ENCODE results near the gene ATF4. TPM values are rescaled to one million over a fixed set of nuclear protein-coding genes. Genes with fewer than 3 reads are reported as not detected.

Gene ATF4
- total and polyA plus RNA-seq, 3 experiments from 2014 or later, result 103 to 758 (median 757) TPM

GRCh38 chr22:39498368-39498767 lies 22.0 kb upstream of the ATF4 start:
- Mint-ChIP-seq H3K4me3 (no peak overlapping the region), H3K36me3 (peaks cover 0 to 11% (median under 1%) of the 10 kb centered on the region in 3 donors), H3K4me1 (peaks cover 12 to 16% (median 16%) of the 10 kb centered on the region in 3 donors), H3K27me3 (no peaks in the 10 kb centered on the region), H3K27ac (no peak overlapping the region), H3K9me3 (no peaks in the 10 kb centered on the region)
- no peak overlapping the region for H3K4me3 ChIP-seq (ENCODE audit: low read length)
- H3K9me3 ChIP-seq (ENCODE audit: low read length), result no peaks in the 10 kb centered on the region
- ChIA-PET CTCF (interaction anchor here (0.7 to 2.8 kb wide), 4 partner anchors 15 to 37 kb away, joined by 3 to 52 read pairs (median 4); no protein-coding TSS in a partner anchor), POLR2A (no interaction called here)
- H3K27ac ChIP-seq (ENCODE audit: low read depth, low read length), result no peak overlapping the region
- no peaks in the 10 kb centered on the region for H3K36me3 ChIP-seq (ENCODE audit: insufficient read depth, low read length)
- peaks cover 18% of the 10 kb centered on the region for H3K4me1 ChIP-seq (ENCODE audit: insufficient read depth, low read length)
- no peaks in the 10 kb centered on the region for H3K27me3 ChIP-seq (ENCODE audit: insufficient read depth, low read length, poor library complexity, severe bottlenecking)
- DNase-seq, result no peak

DNA sequence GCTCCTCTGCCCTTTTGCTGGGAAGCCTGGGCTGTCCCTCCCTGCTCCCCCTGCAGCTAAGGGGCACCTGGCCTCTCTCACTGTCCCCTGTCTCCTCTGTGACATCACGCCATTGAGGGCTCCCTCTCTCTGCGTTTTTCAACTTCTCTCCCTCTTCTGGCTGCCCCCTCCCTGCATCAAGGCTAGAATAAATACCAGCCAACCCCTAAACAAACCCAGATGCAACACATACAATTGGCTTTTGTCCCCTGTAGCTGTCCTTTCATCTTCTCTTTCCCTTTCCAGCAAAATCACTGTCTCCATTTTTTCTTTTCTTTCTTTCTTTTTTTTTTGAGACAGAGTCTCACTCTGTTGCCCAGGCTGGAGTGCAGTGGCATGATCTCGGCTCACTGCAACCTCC lies 21.6 kb upstream of the ATF4 start:
- Histone ChIP-seq H3K9me3 (ENCODE audit: low read length) (no peaks in the 10 kb centered on the region), H3K4me1 (ENCODE audit: insufficient read depth, low read length) (peaks cover 22% of the 10 kb centered on the region), H3K27ac (ENCODE audit: low read depth, low read length) (no peak overlapping the region), H3K27me3 (ENCODE audit: insufficient read depth, low read length, poor library complexity, severe bottlenecking) (no peaks in the 10 kb centered on the region), H3K36me3 (ENCODE audit: insufficient read depth, low read length) (peaks cover 1% of the 10 kb centered on the region), H3K4me3 (ENCODE audit: low read length) (no peak overlapping the region)
- POLR2A ChIA-PET, result no interaction called here
- DNase-seq, result no peak
- CTCF ChIA-PET, result interaction anchor here (1.5 kb wide), 1 partner anchor 30 kb away, joined by 4 read pairs; no protein-coding TSS in a partner anchor
- peaks cover 0 to 14% (median 2%) of the 10 kb centered on the region in 3 donors for H3K36me3 Mint-ChIP-seq
- H3K4me3 Mint-ChIP-seq, result no peak overlapping the region
- no peak overlapping the region for H3K27ac Mint-ChIP-seq
- H3K4me1 Mint-ChIP-seq, result peaks cover 16 to 21% (median 20%) of the 10 kb centered on the region in 3 donors
- no peaks in the 10 kb centered on the region for H3K27me3 Mint-ChIP-seq
- H3K9me3 Mint-ChIP-seq, result no peaks in the 10 kb centered on the region

DNA sequence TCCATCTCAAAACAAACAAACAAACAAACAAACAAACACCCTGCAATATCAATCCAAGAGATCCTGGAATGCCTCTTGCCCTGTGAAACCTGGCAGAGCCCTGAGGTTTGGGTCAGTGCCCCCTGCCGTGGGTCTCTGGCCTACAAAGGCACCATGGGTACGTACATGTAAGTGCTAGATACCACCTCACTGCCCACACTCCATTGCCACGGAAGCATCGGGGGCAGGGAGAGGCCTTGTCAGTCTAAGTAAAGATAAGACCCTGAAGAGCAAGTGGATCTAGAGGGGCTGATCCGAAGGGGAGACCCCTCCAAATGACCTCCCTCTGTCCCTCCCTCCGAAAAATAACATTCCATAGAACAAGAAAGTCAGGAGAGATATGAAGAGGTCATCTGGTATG lies 20.3 kb upstream of the ATF4 start:
- Mint-ChIP-seq H3K4me3 (peak overlapping the region in 2 of 7 donors; percentile 41 to 98), H3K27ac (peak overlapping the region in 3 of 8 donors; percentile 23 to 73 (median 36)), H3K9me3 (no peaks in the 10 kb centered on the region), H3K36me3 (peaks cover 0 to 24% (median 2%) of the 10 kb centered on the region in 3 donors), H3K27me3 (no peaks in the 10 kb centered on the region), H3K4me1 (peaks cover 22 to 29% (median 28%) of the 10 kb centered on the region in 3 donors)
- ChIA-PET CTCF (interaction anchor here (3.4 kb wide), 1 partner anchor 30 kb away, joined by 33 read pairs; no protein-coding TSS in a partner anchor), POLR2A (no interaction called here)
- peaks cover 30% of the 10 kb centered on the region for H3K4me1 ChIP-seq (ENCODE audit: insufficient read depth, low read length)
- H3K36me3 ChIP-seq (ENCODE audit: insufficient read depth, low read length), result peaks cover 13% of the 10 kb centered on the region
- no peak overlapping the region for H3K27ac ChIP-seq (ENCODE audit: low read depth, low read length)
- DNase-seq, result no peak
- no peaks in the 10 kb centered on the region for H3K9me3 ChIP-seq (ENCODE audit: low read length)
- H3K27me3 ChIP-seq (ENCODE audit: insufficient read depth, low read length, poor library complexity, severe bottlenecking), result no peaks in the 10 kb centered on the region
- no peak overlapping the region for H3K4me3 ChIP-seq (ENCODE audit: low read length)

- no peaks in the 10 kb centered on the region for H3K27me3 ChIP-seq (ENCODE audit: insufficient read depth, low read length, poor library complexity, severe bottlenecking)
- peak overlapping the region; percentile 70 for H3K4me3 ChIP-seq (ENCODE audit: low read length)
- peaks cover 24% of the 10 kb centered on the region for H3K4me1 ChIP-seq (ENCODE audit: insufficient read depth, low read length)
- H3K4me1 Mint-ChIP-seq, result peaks cover 36 to 44% (median 43%) of the 10 kb centered on the region in 3 donors
- H3K9me3 ChIP-seq (ENCODE audit: low read length), result no peaks in the 10 kb centered on the region
- POLR2A ChIA-PET, result interaction anchor here (0.7 to 2.4 kb wide), 11 partner anchors 8 to 544 kb away, joined by 3 to 16 read pairs (median 5); partner anchors contain the start of genes ATF4 and RPS19BP1
- no peaks in the 10 kb centered on the region for H3K9me3 Mint-ChIP-seq
- H3K4me3 Mint-ChIP-seq, result peak overlapping the region; percentile 91 to 98 (median 97)
- H3K27me3 Mint-ChIP-seq, result no peaks in the 10 kb centered on the region
- H3K27ac Mint-ChIP-seq, result peak overlapping the region; percentile 78 to 99 (median 92)
- CTCF ChIA-PET, result interaction anchor here (0.8 to 3.4 kb wide), 11 partner anchors 8 to 523 kb away, joined by 3 to 33 read pairs (median 4); partner anchors contain the start of gene TAB1
- peaks cover 25% of the 10 kb centered on the region for H3K36me3 ChIP-seq (ENCODE audit: insufficient read depth, low read length)
- peaks cover 8 to 39% (median 12%) of the 10 kb centered on the region in 3 donors for H3K36me3 Mint-ChIP-seq
- H3K27ac ChIP-seq (ENCODE audit: low read depth, low read length), result peak overlapping the region; percentile 71
- DNase-seq, result no peak
Observed at GRCh38 chr22:39501644-39502108, 18.7 kb upstream of the ATF4 start.

DNA sequence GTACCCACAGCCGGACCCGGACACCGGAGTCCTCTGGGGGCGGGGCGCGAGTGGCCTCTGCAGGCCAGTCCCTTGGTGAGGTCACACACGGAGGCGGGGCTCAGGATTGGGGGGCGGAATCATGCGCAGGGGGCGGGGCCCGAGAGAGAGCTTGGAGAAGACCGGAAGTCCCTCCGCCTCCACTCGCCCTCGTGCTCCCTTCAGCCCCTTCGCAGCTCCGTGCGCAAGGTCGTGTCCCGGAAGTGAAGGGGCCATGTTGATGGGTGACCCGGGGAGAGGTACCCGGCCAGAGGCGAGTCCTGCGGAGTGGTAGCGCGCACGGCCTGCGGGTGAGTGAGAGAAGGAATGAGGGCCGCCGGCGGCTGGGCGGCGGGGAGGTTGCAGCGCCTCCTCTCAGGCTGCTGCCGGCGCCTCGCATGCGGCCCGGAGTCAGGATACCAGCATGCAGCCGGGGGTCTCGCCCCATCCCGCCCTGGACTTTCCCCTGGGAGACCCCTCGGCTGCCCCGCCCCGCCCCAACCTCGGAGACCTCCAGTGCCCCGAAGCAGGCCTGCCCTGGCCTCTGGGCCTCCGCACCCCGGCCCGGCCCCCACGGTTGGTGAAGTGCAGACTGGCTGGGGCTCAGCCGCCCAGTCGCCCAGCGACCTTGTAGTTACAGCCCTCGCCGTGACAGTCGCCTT lies 18.1 kb upstream of the ATF4 start, which contains the start of gene MIEF1:
Gene MIEF1, plus strand, starts transcription at position 182 of the 680 bp plus-strand sequence. CDS start 9,005 bp downstream, outside the sequence.
- no peaks in the 10 kb centered on the region for H3K27me3 ChIP-seq (ENCODE audit: insufficient read depth, low read length, poor library complexity, severe bottlenecking)
- H3K4me3 ChIP-seq (ENCODE audit: low read length), result peak within 1 kb of the TSS; percentile 70
- Mint-ChIP-seq H3K27ac (peak within 1 kb of the TSS; percentile 78 to 99 (median 95)), H3K4me3 (peak within 1 kb of the TSS; percentile 91 to 98 (median 97)), H3K27me3 (peaks cover 0 to 2% of the 10 kb centered on the region in 2 donors), H3K9me3 (no peaks in the 10 kb centered on the region), H3K4me1 (peaks cover 39 to 48% (median 45%) of the 10 kb centered on the region in 3 donors), H3K36me3 (peaks cover 8 to 44% (median 12%) of the 10 kb centered on the region in 3 donors)
- peak; percentile 80 to 92 (median 83) for DNase-seq
- H3K4me1 ChIP-seq (ENCODE audit: insufficient read depth, low read length), result peaks cover 24% of the 10 kb centered on the region
- ChIA-PET CTCF (interaction anchor here (0.8 to 3.4 kb wide), 10 partner anchors 9 to 523 kb away, joined by 3 to 33 read pairs (median 4); partner anchors contain the start of gene TAB1), POLR2A (interaction anchor here (0.7 to 2.4 kb wide), 11 partner anchors 8 to 543 kb away, joined by 3 to 16 read pairs (median 5); partner anchors contain the start of genes ATF4 and RPS19BP1)
- H3K9me3 ChIP-seq (ENCODE audit: low read length), result no peaks in the 10 kb centered on the region
- peak within 1 kb of the TSS; percentile 71 for H3K27ac ChIP-seq (ENCODE audit: low read depth, low read length)
- peaks cover 25% of the 10 kb centered on the region for H3K36me3 ChIP-seq (ENCODE audit: insufficient read depth, low read length)

- Histone ChIP-seq H3K9me3 (ENCODE audit: low read length) (no peaks in the 10 kb centered on the region), H3K27me3 (ENCODE audit: insufficient read depth, low read length, poor library complexity, severe bottlenecking) (no peaks in the 10 kb centered on the region), H3K27ac (ENCODE audit: low read depth, low read length) (peak overlapping the region; percentile 71), H3K4me1 (ENCODE audit: insufficient read depth, low read length) (peaks cover 24% of the 10 kb centered on the region), H3K4me3 (ENCODE audit: low read length) (peak overlapping the region; percentile 70), H3K36me3 (ENCODE audit: insufficient read depth, low read length) (peaks cover 25% of the 10 kb centered on the region)
- Mint-ChIP-seq H3K27me3 (peaks cover 0 to 2% of the 10 kb centered on the region in 2 donors), H3K4me1 (peaks cover 39 to 50% (median 45%) of the 10 kb centered on the region in 3 donors), H3K9me3 (no peaks in the 10 kb centered on the region), H3K36me3 (peaks cover 8 to 47% (median 12%) of the 10 kb centered on the region in 3 donors), H3K27ac (peak overlapping the region; percentile 46 to 95 (median 82)), H3K4me3 (peak overlapping the region; percentile 83 to 98 (median 96))
- ChIA-PET POLR2A (interaction anchor here (1.2 to 2.4 kb wide), 4 partner anchors 17 to 543 kb away, joined by 4 to 16 read pairs (median 6); partner anchors contain the start of genes ATF4 and RPS19BP1), CTCF (interaction anchor here (1.3 to 3.4 kb wide), 4 partner anchors 9 to 522 kb away, joined by 3 to 33 read pairs (median 5); partner anchors contain the start of gene ATF4)
- DNase-seq, result no peak
Observed at GRCh38 chr22:39502789-39503409, 17.5 kb upstream of the ATF4 start.

DNA sequence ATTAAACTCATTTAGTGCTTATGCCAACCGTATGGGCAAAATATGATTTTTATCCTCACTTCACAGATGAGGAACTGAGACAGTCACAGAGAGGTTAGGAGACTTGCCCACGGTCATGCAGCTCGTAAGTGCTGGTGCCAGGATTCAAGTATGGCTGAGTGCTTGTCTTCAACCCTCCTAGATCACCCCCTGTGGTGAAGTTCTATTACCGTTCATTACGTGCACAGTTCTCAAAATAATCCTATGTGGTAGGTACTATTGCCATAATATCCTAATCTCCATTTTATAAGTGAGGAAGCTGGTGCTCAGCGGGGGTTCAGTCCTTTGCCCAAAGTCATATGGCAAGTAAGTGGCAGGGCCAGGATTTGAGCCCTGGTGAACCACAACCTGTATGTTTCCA lies 16.7 kb upstream of the ATF4 start:
- H3K4me3 Mint-ChIP-seq, result peak overlapping the region; percentile 83 to 98 (median 96)
- peak overlapping the region in 7 of 8 donors; percentile 23 to 85 (median 75) for H3K27ac Mint-ChIP-seq
- no peak for DNase-seq
- no peaks in the 10 kb centered on the region for H3K9me3 Mint-ChIP-seq
- ChIA-PET POLR2A (interaction anchor here (0.6 to 2.4 kb wide), 2 partner anchors 16 to 144 kb away, joined by 4 to 16 read pairs; partner anchors contain the start of gene ATF4), CTCF (interaction anchor here (1.3 to 3.4 kb wide), 4 partner anchors 10 to 26 kb away, joined by 3 to 33 read pairs (median 6); partner anchors contain the start of gene ATF4)
- Histone ChIP-seq H3K27me3 (ENCODE audit: insufficient read depth, low read length, poor library complexity, severe bottlenecking) (no peaks in the 10 kb centered on the region), H3K4me1 (ENCODE audit: insufficient read depth, low read length) (peaks cover 24% of the 10 kb centered on the region), H3K36me3 (ENCODE audit: insufficient read depth, low read length) (peaks cover 30% of the 10 kb centered on the region), H3K27ac (ENCODE audit: low read depth, low read length) (no peak overlapping the region), H3K9me3 (ENCODE audit: low read length) (no peaks in the 10 kb centered on the region), H3K4me3 (ENCODE audit: low read length) (no peak overlapping the region)
- H3K36me3 Mint-ChIP-seq, result peaks cover 8 to 55% (median 16%) of the 10 kb centered on the region in 3 donors
- H3K27me3 Mint-ChIP-seq, result peaks cover 0 to 2% of the 10 kb centered on the region in 2 donors
- H3K4me1 Mint-ChIP-seq, result peaks cover 44 to 58% (median 52%) of the 10 kb centered on the region in 3 donors
